ENCODE measurements around the gene ZNF426. TPM values are rescaled to one million over a fixed set of nuclear protein-coding genes. Genes with fewer than 3 reads are reported as not detected.

The ZNF426 gene
- total and polyA plus RNA-seq, 2 of the 13 experiments (the other 11 are each of a cell fraction or from before 2014, with no cell fraction given), result 3.8 to 14.9 TPM

DNA sequence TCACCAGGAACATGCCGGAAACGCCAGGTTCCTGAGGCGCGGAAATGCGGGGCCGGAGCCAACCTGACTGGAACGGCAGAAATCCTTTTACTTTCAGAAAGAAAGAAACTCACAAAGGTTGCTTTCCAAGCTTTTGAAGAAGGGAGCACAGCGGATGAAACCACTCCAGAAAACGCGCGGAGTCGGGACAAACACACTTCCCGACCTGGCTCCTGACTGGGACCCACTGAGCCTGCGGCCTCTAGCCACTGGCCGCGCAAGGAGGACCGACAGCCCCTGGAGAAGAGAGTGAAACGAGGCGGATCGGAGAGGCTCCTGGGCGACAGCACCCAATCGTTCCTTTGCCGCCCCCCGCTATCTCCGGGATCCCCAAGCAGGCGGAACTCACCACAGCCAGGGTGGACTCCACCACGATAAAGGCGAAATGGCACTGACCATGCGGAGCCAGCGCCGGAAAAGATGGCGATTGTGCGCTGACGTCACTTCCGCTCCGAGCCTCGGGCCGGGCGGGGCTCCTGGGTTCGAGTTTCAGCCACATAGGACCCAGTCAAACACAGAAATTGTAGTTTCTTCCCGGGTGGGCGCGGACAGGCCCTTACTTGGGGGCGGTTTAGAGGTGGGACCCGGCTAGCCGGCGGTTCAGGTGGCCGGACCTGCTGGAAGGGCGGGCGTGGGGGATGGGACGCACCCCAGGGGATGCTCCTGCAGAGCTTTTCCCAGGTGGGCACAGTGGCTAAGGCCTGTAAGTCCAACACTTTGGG is 45.8 kb upstream of the ZNF426 start, which contains the start of gene ZNF121 (continued):
- peak; percentile 89 for TF ChIP-seq RBFOX2 (IDR thresholded peaks at IDR 0.05; ENCODE audit: low read depth, low read length)
- no peak for TF ChIP-seq TRAFD1 (CRISPR knock-in tag; IDR thresholded peaks at IDR 0.05; ENCODE audit: borderline replicate concordance)
- peak; percentile 54; the same call in 1 of the 2 replicates for TF ChIP-seq BRCA1 (CRISPR knock-in tag; IDR thresholded peaks at IDR 0.05)
- no peak; the same call in 1 of the 2 replicates for TF ChIP-seq NFYB (CRISPR knock-in tag; IDR thresholded peaks at IDR 0.05)
- peak; percentile 97 for TF ChIP-seq DMAP1 (CRISPR knock-in tag; IDR thresholded peaks at IDR 0.05)
- TF ChIP-seq ZNF501 (CRISPR knock-in tag; IDR thresholded peaks at IDR 0.05), result peak; percentile 70
- no peak for TF ChIP-seq NONO (IDR thresholded peaks at IDR 0.05)
- peak; percentile 71; the same call in 1 of the 2 replicates for TF ChIP-seq NONO (CRISPR knock-in tag; conservative IDR thresholded peaks at IDR 0.05)
- TF ChIP-seq MXD4 (CRISPR knock-in tag; IDR thresholded peaks at IDR 0.05), result peak; percentile 94
- TF ChIP-seq JUNB (CRISPR knock-in tag; IDR thresholded peaks at IDR 0.05; ENCODE audit: borderline replicate concordance), result no peak
- 0 out of 2 replicates have a peak, but pooled peaks have one; percentile 56 for TF ChIP-seq ZNF773 (CRISPR knock-in tag; IDR thresholded peaks at IDR 0.05; ENCODE audit: borderline replicate concordance)
- no peak for TF ChIP-seq TCF7L2 (IDR thresholded peaks at IDR 0.05; ENCODE audit: low read depth, low read length)
- TF ChIP-seq TFE3 (CRISPR knock-in tag; IDR thresholded peaks at IDR 0.05), result peak; percentile 18; the same call in 1 of the 2 replicates
- TF ChIP-seq WIZ (CRISPR knock-in tag; IDR thresholded peaks at IDR 0.05), result no peak
- TF ChIP-seq SMC3 (IDR thresholded peaks at IDR 0.05; ENCODE audit: low read length), result no peak
- TF ChIP-seq, protein P1, sequence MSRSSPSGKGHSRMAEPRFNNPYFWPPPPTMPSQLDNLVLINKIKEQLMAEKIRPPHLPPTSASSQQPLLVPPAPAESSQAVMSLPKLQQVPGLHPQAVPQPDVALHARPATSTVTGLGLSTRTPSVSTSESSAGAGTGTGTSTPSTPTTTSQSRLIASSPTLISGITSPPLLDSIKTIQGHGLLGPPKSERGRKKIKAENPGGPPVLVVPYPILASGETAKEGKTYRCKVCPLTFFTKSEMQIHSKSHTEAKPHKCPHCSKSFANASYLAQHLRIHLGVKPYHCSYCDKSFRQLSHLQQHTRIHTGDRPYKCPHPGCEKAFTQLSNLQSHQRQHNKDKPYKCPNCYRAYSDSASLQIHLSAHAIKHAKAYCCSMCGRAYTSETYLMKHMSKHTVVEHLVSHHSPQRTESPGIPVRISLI (CRISPR knock-in tag; IDR thresholded peaks at IDR 0.05; ENCODE audit: borderline replicate concordance), result peak; percentile 23; the same call in 1 of the 2 replicates
- peak; percentile 82 for TF ChIP-seq IRF2 (CRISPR knock-in tag; IDR thresholded peaks at IDR 0.05)
- TF ChIP-seq ZNF558 (CRISPR knock-in tag; IDR thresholded peaks at IDR 0.05; ENCODE audit: borderline replicate concordance), result peak; percentile 57; the same call in 1 of the 2 replicates
- TF ChIP-seq RNF2 (conservative IDR thresholded peaks at IDR 0.05; ENCODE audit: low read depth), result no peak
- peak; percentile 80 for TF ChIP-seq MEF2D (CRISPR knock-in tag; IDR thresholded peaks at IDR 0.05)
- TF ChIP-seq RELA (CRISPR knock-in tag; IDR thresholded peaks at IDR 0.05), result no peak
- no peak for TF ChIP-seq ZNF562 (CRISPR knock-in tag; IDR thresholded peaks at IDR 0.05; ENCODE audit: borderline replicate concordance)
- peak; percentile 97 for TF ChIP-seq ZNF280B (CRISPR knock-in tag; IDR thresholded peaks at IDR 0.05; ENCODE audit: borderline replicate concordance)
- no peak for TF ChIP-seq KDM1A (CRISPR knock-in tag; IDR thresholded peaks at IDR 0.05)
- peak; percentile 79; the same call in 1 of the 2 replicates for TF ChIP-seq ZSCAN21 (CRISPR knock-in tag; IDR thresholded peaks at IDR 0.05; ENCODE audit: borderline replicate concordance)
